ENCODE data around the gene JMJD8.

Gene JMJD8

DNA sequence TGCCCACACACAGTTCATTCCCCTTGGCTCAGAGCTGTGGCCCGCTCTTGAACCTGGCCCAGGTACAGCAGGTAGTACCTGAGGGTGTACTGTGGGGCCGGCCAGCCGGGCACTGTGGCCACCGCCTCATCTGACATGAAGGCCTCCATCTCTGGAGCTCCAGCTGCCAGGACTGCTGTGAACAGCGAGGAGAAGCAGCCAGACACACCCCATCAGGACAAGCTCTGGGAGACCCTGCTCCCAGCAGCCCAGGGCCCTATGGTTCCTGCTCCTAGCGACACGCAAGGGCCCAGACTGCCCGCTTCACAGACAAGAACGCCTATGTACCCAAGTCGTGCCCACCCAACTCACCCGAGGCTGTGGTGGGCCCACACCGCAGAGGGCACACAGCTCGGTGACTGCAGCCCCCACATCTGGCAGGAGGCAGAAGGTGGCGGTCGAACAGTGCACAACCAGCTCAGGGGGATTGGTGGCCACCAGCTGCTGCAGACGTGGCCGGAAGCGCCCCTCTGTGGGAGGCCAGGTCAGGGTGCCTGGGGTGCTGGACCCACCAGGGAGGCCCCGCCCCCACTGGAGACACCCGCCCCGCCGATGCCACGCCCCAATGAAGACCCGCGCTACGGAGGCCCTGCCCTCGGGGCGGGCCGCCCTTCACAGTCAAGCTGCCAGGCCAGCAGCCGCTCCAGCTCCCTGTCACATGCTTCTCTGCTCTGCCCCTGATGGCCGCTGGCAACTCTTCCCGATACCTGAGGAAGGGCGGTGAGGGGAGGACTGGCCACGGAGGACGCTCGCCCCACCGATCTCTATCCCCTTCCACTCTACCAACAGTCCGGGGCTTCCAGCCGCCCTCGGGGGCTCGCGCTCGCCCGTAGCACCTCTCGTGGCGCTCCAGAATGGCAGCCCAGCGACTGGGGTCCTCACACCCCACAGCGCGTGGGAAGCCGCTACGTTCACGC, 5.0 kb downstream of the JMJD8 start:
- in situ Hi-C loops (cut with MboI; ENCODE audit: low sequenced_read_pairs), result no loop called here

DNA sequence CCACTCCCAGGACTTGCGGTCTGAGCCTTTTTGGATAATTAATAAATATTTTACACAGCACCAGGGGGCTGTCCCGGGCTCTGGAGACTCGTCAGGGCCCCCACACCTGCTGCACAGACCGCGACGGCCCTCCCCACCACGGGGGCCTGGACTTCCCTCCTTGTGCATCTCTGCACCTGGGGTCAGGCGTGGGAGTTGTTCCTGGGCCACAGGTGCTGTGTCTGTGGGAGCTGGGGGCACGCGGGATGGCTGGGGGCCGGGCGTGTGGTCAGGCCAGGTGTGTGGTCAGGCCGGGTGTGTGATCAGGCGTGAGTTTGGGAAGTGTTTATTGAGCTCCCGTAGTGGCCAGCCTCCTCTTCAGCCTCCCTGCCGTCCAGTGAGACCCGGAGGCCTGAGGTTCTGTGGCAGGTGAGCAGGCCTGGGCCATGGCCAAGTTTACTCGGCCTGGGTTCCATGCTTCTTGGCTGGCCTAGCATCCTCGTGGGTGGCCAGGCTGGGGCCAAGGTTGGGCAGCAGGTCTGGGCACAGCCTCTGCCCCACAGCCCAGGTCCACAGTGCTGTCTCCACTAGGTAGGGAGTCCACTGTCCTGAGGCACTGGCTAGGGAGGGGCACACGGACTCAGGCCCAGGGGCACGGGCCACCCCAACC, 5.8 kb downstream of the JMJD8 start:
- in situ Hi-C loops (cut with MboI; ENCODE audit: low sequenced_read_pairs), result no loop called here

DNA sequence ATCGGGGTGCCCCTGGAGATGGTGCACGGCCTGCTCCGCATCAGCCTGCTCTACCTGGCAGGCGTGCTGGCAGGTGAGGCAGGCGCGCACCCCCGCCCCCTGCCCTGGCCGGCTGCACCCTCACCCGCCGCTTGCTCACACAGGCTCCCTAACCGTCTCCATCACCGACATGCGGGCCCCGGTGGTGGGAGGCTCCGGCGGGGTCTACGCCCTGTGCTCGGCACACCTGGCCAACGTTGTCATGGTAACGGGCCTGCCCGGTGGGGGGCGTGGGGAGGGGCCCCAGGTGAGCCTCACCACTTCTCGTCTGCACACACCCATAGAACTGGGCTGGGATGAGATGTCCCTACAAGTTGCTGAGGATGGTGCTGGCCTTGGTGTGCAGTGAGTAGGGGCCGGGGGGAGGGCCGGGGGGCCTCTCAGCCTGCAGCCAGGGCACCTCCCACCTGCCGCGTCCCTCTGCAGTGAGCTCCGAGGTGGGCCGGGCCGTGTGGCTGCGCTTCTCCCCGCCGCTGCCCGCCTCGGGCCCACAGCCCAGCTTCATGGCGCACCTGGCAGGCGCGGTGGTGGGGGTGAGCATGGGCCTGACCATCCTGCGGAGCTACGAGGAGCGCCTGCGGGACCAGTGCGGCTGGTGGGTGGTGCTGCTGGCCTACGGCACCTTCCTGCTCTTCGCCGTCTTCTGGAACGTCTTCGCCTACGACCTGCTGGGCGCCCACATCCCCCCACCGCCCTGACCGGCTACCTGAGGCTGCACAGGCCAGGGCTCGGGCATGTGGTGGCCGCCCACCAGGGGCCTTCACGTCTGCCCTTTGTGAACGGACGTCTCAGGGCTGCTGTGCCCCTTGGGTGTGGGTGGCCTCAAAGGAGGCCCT, 6.6 kb downstream of the JMJD8 start:
- in situ Hi-C loops (cut with MboI; ENCODE audit: low sequenced_read_pairs), result no loop called here

DNA sequence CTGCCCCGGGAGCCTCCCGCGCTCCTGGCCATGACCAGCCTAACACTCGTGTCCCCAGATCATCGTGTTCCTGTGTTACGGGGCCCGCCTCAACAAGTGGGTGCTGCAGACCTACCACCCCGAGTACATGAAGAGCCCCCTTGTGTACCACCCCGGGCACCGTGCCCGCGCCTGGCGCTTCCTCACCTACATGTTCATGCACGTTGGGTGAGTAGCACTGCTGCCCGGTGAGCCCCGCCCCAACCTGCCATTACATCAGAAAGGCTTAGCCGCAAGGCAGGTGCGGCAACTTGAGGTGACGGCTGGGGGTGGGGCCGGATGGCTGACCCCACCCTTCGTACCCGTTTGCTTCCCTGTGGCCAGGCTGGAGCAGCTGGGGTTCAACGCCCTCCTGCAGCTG, 7.2 kb downstream of the JMJD8 start:
- in situ Hi-C loops (cut with MboI; ENCODE audit: low sequenced_read_pairs), result no loop called here

DNA sequence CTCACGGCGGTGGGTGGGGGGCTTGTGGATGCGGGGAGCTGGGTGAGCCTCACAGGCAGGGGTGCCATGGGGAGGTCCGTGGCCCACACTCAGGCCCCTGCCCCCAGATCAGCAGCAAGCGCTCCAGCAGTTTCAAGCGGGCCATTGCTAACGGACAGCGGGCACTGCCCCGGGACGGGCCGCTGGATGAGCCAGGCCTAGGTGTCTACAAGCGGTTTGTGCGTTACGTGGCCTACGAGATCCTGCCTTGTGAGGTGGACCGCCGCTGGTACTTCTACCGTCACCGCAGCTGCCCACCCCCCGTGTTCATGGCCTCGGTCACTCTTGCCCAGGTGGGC, 7.6 kb downstream of the JMJD8 start:
- in situ Hi-C loops (cut with MboI; ENCODE audit: low sequenced_read_pairs), result no loop called here

DNA sequence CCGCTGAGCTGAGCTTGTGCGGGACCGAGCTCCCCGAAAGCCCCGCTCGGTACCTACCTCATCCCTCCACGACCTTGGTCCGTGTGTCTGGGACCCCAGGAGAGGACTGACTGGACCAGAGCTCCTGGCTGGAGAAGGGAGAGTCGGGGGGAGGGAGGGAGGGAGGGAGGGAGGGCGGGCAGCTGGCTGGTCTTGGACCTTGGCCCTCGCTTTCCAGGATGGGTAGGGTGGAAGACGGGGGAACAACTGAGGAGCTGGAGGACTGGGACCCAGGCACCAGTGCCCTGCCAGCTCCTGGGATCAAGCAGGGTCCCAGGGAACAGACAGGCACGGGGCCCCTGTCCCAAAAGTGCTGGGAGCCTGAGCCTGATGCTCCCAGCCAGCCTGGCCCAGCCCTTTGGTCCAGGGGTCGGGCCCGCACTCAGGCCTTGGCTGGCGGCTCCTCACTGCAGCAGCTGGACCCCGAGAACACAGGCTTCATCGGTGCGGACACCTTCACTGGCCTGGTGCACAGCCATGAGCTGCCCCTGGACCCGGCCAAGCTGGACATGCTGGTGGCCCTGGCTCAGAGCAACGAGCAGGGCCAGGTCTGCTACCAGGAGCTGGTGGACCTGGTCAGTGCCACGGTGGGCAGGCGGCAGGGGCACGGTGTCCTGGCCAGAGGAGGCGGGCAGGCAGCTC, 8.1 kb downstream of the JMJD8 start:
- in situ Hi-C loops (cut with MboI; ENCODE audit: low sequenced_read_pairs), result no loop called here

DNA sequence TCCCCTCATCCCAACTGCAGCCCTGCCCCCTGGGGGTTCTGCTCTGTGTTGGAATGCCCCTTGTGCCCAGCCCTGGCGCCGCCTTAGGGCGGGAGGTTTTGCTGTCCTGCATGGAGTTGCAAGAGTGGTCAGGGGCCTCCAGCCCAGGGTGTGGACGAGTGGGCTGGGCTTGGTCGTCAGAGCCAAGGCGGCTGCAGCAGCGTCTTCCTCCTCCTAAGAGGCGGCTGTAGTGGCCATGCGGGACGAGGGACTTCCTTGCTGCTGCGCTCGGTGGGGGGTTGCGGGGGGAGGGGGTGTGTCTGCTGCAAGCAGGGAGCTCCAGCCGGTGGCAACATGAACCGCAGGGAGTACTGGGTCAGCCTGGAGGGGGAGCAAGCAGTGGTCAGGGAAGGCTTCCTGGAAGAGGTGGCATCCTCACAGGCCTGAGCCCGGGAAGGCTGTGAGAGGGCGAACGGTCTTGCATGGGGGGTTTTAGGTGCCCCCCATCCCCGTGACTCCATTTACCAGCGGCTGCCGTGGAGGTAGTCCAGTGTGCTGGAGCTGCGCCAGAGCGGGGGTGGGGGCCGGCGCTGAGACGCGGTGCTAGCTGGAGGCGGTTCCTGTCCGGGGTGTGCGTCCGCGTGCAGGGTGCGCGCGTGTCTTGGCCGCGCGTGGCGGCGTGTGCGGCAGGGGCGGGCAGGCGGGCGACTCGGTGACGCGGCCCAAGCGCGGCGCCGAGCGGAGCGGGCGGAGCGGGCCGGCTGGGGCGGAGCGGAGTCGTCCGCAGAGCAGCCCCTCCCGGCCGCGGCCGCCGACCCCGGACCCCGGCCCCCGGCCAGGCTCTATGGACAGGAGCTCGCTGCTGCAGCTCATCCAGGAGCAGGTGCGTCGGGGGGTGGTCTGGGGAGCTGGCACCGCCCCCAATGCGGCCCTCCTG, 8.9 kb downstream of the JMJD8 start, which contains the start of gene RHBDL1:
RHBDL1 (plus strand) TSS at position 704 of the 916 bp plus-strand sequence; CDS start at position 824, 120 bp downstream.
- in situ Hi-C loops (cut with MboI; ENCODE audit: low sequenced_read_pairs), result no loop called here

DNA sequence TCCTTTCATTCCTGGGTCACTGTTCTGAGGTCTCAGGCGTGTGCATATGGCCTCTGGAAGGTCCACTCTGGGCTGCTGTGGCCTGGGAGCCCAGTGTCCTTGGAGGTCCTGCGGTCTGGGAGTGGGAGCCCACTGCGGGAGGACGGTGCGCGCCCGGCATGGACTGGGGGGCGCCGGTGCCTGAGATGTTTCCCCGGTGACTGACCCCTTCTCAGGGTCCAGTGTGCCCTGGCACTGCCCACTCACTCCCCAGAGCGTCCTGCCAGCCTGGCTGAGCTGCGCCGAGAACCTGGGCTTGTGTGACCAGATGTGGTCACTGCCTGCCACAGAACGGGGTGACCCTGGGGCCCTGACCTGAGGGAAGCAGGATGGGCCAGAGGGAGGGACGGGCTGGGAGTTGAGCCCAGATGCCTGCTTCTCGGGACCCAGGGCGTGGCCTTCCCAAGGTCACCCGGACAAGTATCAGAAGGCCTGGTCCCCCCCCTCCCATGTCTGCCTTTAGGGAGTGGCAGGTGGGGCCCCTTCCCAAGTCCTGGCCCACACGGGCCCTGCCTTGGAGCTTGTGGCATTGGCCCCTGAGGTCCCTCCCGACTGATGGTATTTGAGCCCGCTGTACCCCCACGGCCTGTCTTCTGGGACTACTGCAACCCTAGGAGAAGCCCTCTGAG, 9.8 kb downstream of the JMJD8 start:
- in situ Hi-C loops (cut with MboI; ENCODE audit: low sequenced_read_pairs), result no loop called here

DNA sequence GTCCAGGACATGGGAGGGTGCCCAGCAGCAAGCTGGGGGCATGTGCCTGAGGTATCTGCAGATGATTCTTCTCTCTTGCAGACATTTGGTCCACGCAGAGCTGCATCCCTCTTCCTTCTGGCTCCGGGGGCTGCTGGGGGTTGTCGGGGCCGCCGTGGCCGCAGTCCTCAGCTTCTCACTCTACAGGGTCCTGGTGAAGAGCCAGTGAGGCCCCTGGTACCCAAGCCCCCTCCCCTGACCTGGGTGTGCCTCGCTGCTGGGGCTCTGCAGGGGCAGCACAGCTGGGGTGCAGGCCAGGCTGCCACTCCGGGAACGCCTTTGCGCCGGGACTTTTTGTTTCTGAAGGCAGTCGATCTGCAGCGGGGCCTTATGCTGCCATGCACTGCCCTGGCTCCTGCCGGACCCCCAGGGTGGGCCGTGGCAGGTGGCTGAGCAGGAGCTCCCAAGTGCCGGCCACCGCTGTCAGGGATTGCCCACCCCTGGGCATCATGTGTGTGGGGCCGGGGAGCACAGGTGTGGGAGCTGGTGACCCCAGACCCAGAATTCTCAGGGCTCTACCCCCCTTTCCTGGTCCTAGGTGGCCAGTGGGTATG, 10.6 kb downstream of the JMJD8 start:
- in situ Hi-C loops (cut with MboI; ENCODE audit: low sequenced_read_pairs), result no loop called here

DNA sequence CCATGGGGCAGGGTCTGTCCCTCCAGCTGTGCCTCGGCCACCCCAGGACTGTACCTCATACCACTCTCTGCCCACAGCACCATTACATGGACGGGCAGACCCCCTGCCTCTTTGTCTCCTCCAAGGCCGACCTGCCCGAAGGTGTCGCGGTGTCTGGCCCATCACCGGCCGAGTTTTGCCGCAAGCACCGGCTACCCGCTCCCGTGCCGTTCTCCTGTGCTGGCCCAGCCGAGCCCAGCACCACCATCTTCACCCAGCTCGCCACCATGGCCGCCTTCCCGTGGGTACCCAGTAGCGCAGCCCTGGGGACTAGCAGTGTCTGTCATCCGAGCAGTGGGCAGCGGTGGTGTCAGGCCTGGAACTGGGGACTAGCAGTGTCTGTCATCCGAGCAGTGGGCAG, 11.3 kb downstream of the JMJD8 start:
- in situ Hi-C loops (cut with MboI; ENCODE audit: low sequenced_read_pairs), result no loop called here

DNA sequence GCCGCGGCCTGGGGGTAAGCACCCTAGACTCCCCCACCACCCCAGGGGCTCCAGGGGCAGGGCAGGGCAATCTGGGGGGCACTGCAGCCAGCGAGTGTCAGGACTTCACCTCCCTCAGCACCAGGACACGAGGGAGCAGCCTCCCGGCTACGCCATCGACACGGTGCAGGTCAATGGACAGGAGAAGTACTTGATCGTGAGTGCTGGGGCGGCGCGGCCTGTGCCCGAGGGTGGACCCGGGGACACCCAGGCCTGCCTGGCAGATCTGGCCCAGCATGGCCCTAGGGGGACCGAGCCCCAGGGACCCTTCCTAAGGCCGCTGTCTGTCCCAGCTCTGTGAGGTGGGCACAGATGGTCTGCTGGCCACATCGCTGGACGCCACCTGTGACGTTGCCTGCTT, 11.8 kb downstream of the JMJD8 start:
- in situ Hi-C loops (cut with MboI; ENCODE audit: low sequenced_read_pairs), result no loop called here

DNA sequence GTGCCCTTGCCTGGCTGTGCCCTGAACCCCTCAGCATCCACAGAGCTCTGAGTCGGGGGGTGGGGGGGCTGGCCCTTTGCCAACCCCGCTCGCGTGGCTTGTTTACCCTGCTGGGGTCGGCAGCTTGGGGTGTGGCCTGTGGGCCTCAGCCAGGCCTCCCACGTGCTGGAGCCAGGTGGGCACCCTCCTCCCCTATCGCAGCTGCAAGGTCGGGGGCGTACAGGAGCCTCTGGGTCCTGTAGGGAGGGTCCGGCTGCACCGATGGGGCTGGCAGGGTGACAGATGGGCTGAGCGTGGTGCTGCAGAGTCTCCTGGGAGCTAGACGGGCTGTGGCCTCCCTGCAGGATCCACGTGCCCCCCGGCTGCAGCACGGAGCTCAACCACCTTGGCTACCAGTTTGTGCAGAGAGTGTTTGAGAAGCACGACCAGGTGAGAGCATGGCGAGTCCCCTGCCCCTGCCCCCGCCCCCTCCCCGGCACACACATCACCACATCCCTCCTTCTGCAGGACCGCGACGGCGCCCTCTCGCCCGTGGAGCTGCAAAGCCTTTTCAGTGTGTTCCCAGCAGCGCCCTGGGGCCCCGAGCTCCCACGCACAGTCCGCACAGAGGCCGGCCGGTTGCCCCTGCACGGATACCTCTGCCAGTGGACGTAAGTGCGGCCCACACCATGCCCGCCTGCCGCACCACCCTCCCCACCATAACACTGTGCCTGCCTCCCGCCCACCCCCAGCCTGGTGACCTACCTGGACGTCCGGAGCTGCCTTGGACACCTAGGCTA, 12.6 kb downstream of the JMJD8 start:
- in situ Hi-C loops (cut with MboI; ENCODE audit: low sequenced_read_pairs), result no loop called here

DNA sequence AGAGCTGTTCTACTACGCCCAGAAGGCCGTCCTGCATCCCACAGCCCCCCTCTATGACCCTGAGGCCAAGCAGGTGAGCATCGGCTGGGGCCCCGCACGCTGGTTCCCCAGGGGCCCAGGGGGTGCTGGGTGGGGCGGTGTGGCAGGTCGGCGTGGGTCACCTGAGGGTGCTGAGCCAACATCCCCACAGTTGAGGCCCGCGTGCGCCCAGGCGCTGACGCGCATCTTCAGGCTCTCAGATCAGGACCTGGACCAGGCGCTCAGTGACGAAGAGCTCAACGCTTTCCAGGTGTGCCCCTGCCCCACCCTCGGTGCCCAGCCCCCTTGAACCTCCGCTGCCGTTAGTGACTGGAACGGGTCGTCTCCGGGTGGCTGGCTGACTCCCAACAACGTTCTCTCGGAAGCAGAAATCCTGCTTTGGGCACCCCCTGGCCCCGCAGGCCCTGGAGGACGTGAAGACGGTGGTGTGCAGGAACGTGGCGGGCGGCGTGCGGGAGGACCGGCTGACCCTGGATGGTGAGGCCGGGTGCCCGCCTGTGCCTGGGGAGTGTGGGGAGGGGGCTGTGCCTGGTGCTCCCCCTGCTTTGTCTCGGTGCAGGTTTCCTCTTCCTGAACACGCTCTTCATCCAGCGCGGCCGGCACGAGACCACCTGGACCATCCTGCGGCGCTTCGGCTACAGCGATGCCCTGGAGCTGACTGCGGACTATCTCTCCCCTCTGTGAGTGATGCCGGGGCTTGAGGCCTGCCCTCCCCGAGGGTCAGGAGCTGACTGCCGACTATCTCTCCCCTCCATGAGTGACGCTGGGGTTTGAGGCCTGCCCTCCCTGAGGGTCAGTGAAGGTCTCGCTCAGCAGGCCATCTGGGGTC, 13.4 kb downstream of the JMJD8 start:
- in situ Hi-C loops (cut with MboI; ENCODE audit: low sequenced_read_pairs), result no loop called here

DNA sequence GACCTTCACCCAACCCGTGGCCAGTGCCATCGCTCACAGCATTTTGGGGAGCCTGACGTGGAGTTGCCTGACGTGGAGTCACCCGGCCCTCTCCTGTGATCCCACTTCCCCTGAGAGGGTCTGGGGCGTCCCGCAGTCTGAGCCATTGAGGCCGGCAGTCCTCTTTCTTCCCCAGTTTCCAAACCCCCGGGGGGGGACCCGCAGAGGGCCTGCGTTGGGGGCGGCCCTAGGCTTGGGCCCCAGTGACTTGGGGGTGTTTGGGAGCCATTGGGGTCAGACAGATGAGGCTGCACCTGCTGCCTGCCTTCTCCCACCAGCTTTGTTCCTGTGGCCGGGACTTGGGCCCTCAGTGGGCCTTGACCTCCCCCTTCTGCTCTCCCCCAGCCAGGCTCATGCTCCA, 14.5 kb downstream of the JMJD8 start:
- in situ Hi-C loops (cut with MboI; ENCODE audit: low sequenced_read_pairs), result no loop called here

DNA sequence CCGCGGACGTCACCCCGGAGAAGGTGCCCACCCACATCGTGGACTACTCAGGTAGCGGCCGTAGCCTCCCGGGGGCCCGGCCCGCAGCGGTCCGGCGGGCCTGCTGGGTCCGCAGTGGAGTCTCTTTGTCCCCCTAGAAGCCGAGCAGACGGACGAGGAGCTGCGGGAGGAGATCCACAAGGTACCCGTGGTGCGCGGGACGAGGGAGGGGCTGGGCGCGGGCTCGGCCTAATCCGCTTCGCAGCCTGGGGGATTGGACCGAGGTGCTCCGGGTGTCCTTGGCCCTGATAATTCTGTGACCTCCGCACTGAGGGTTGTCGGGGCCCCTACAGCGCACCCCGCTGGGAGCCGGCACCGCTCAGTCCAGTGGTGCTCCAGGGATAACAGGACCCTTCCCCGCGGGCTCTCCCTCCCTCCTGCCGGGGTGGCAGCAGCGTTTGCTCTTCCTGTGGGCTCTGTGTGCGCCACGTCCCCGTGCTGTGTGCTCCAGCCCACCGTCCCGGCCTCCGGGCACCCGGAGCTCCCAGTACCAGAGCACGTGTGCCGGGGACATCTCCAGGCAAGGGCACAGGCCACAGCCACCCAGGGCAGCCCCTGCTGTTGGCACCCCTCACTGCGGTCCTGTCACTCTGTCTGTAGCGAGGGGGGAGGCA, 15.5 kb downstream of the JMJD8 start:
- in situ Hi-C loops (cut with MboI; ENCODE audit: low sequenced_read_pairs), result no loop called here

DNA sequence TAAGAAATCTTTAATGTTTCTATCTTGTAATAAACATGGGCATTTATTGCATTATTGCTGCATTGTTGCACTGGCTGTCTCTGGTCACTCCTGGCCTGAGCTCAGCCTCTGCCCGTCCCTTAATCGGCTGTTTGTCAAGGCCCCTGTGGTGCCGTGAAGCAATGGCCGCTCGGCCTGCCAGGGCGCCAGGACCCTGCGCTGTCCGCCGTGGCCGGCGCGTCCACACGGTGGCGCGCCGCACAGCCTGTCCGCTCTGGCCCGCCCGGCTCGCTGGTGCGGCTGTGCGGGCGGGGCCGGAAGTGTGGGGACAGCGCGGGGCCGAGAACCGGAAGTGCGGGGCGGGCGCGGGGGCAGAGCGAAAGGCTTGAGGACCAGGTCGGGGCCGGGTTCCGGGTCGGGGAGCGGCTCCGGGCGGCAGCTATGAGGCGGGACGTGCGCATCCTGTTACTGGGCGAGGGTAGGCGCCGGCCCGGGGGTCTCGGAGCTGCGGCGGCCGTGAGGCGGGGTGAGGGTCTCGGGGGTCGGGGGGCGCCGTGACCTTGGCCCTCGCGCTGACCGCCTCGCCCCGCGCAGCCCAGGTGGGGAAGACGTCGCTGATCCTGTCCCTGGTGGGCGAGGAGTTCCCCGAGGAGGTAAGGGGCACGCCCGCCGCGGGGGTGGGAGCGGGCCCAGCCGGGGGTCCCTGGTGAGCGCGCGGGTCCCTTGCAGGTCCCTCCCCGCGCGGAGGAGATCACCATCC, 16.2 kb downstream of the JMJD8 start, which contains the start of gene RHOT2:
RHOT2 (plus strand) TSS at position 353 of the 739 bp plus-strand sequence; CDS start at position 421, 68 bp downstream.
- in situ Hi-C loops (cut with MboI; ENCODE audit: low sequenced_read_pairs), result no loop called here

Data from HL-60/S4 treated with phorbol 12-myristate 13-acetate at 8.2 ng/mL for 4 days and 3 days (cell line).